Measurements from ENCODE around the gene THAP8. TPM values are rescaled to one million over a fixed set of nuclear protein-coding genes. Genes with fewer than 3 reads are reported as not detected.

Gene THAP8
- total and polyA plus RNA-seq, 2 of the 13 experiments (the other 11 are each of a cell fraction or from before 2014, with no cell fraction given) = 1.7 to 3.7 TPM

GRCh38 chr19:36054119-36054732 lies at the start of gene THAP8 (continued):
- TF ChIP-seq ZNF883 (CRISPR knock-in tag; IDR thresholded peaks at IDR 0.05; ENCODE audit: not compliant biosample characterization) = peak; percentile 63
- TF ChIP-seq HMG20A (CRISPR knock-in tag; IDR thresholded peaks at IDR 0.05; ENCODE audit: borderline replicate concordance) = peak; percentile 28; the same call in 1 of the 2 replicates
- no peak; the same call in 1 of the 2 replicates for TF ChIP-seq GFI1 (CRISPR knock-in tag; IDR thresholded peaks at IDR 0.05; ENCODE audit: borderline replicate concordance)
- no peak for TF ChIP-seq ZBTB1 (CRISPR knock-in tag; IDR thresholded peaks at IDR 0.05; ENCODE audit: borderline replicate concordance)
- TF ChIP-seq ARID4A (CRISPR knock-in tag; IDR thresholded peaks at IDR 0.05; ENCODE audit: borderline replicate concordance) = no peak; the same call in 1 of the 2 replicates
- TF ChIP-seq IKZF4 (CRISPR knock-in tag; IDR thresholded peaks at IDR 0.05; ENCODE audit: borderline replicate concordance, low read depth, not compliant biosample characterization) = peak; percentile 13
- no peak for TF ChIP-seq ATM (IDR thresholded peaks at IDR 0.05; ENCODE audit: borderline replicate concordance)
- TF ChIP-seq NFKBIZ (CRISPR knock-in tag; IDR thresholded peaks at IDR 0.05) = 0 out of 2 replicates have a peak, but pooled peaks have one; percentile 18
- no peak for TF ChIP-seq NR1H2 (CRISPR knock-in tag; IDR thresholded peaks at IDR 0.05; ENCODE audit: borderline replicate concordance, low read depth)
- peak; percentile 35; the same call in 1 of the 2 replicates for TF ChIP-seq RNF2 (conservative IDR thresholded peaks at IDR 0.05; ENCODE audit: low read depth)
- no peak for TF ChIP-seq ZNF468 (CRISPR knock-in tag; IDR thresholded peaks at IDR 0.05)
- TF ChIP-seq ZNF580 (CRISPR knock-in tag; IDR thresholded peaks at IDR 0.05; ENCODE audit: borderline replicate concordance, low read depth) = peak; percentile 59; the same call in 1 of the 2 replicates
- no peak; the same call in 1 of the 2 replicates for TF ChIP-seq ZNF652 (CRISPR knock-in tag; IDR thresholded peaks at IDR 0.05; ENCODE audit: borderline replicate concordance, low read depth)
- TF ChIP-seq SAFB2 (CRISPR knock-in tag; IDR thresholded peaks at IDR 0.05; ENCODE audit: borderline replicate concordance, low read depth) = no peak
- TF ChIP-seq TBL1XR1 (IDR thresholded peaks at IDR 0.05; ENCODE audit: borderline replicate concordance, low read length, partially characterized antibody) = peak; percentile 16
- no peak for TF ChIP-seq ZNF318 (CRISPR knock-in tag; IDR thresholded peaks at IDR 0.05)
